Right lobe of liver (tissue), 6 donors: ENCODE measurements around the gene PRKAR1B. TPM values are rescaled to one million over a fixed set of nuclear protein-coding genes. Genes with fewer than 3 reads are reported as not detected.
"Not testable (repeated sequence)": the region's sequence is repeated elsewhere in the genome, so short reads cannot be mapped to it uniquely, and the experiment has no call there.

ENCODE experiments used
- ATAC-seq, 4 donors: fragments of 200-7000 bp; cut with Tn5 transposase; one replicate each; pipeline ENCODE4 v1.9.1; 2020; ENCODE audit warnings: mild to moderate bottlenecking in 4 of 4, moderate library complexity in 4 of 4
- DNase-seq, 3 donors: peaks; one replicate each; pipeline ENCODE4 v3.0.0-alpha.2; 2020
- H3K27ac ChIP-seq, 3 donors: fragments of 200-600 bp; one replicate each; pipeline ENCODE4 v1.8.0; 2022
- H3K27me3 ChIP-seq, 2 donors: fragments of 200-600 bp; one replicate each; pipeline ENCODE4 v1.8.0; 2022
- H3K36me3 ChIP-seq, 4 donors: fragments of 200-600 bp; sonication (generic) in 1 of 4; one replicate each; pipeline versions ENCODE4 v1.5.1 to v1.8.0; 2017 to 2022; ENCODE audit warnings: control low read depth in 1 of 4
- H3K4me1 ChIP-seq, 4 donors: fragments of 200-600 bp; sonication (generic) in 1 of 4; one replicate each; pipeline versions ENCODE4 v1.5.1 to v1.8.0; 2017 to 2022; ENCODE audit warnings: control low read depth in 1 of 4
- H3K4me3 ChIP-seq, 3 donors: fragments of 200-600 bp; one replicate each; pipeline ENCODE4 v1.8.0; 2022
- H3K9me3 ChIP-seq, 4 donors: fragments of 200-600 bp; sonication (generic) in 1 of 4; one replicate each; pipeline versions ENCODE4 v1.5.1 to v1.8.0; 2017 to 2022; ENCODE audit warnings: control low read depth in 1 of 4
- POLR2A ChIP-seq: fragments of 450-650 bp; IDR thresholded peaks from one replicate; pipeline ENCODE4 v1.6.1; 2017; ENCODE audit warnings: antibody characterized with exemption, mild to moderate bottlenecking
- WGBS: methylation state at CpG from one replicate; pipeline ENCODE4 v1.1.6; 2018; ENCODE audit warnings: low coverage, low lambda C conversion rate; ENCODE audit not compliant: insufficient coverage; ENCODE audit errors: missing lambda C conversion rate; 5-methylcytosine and 5-hydroxymethylcytosine counted together
- intact Hi-C, 2 donors: fragments of 100-400 bp; cut with DNase I; formaldehyde crosslinking; loops; one replicate each; pipeline versions ENCODE4 v1.11.2 to v1.14.1; 2022
- total RNA-seq, 6 experiments: library from RNA; depleted of rRNA in 2 of 6; stranded (reverse); fragments of >200 nt in 2 of 6; fragmentation: NEBNext Ultra II Directional in 3 of 6; extraction: Animal tissue kit (Norgen Biotek cat#: 25700) in 3 of 6; gene quantifications; one replicate each; pipeline versions ENCODE4 v1.1.0 to v1.2.4, GENCODE V29; 2016 to 2023
- TF ChIP-seq, protein P1 (sequence below), 4 donors: fragments of 200-600 bp in 3 of 4; fragments of 450-650 bp in 1 of 4; IDR thresholded peaks; one replicate each; pipeline versions ENCODE4 v1.5.1 to v1.8.0; 2016 to 2022; ENCODE audit warnings: antibody characterized with exemption in 4 of 4, mild to moderate bottlenecking in 2 of 4
- donor health status: DM: no; HTN: yes; CAD: no.
- donor health status: DM: no; HTN: no; CAD: no.
- donor health status: DM: no; HTN: no; CAD: no.
- donor health status: DM: no; HTN: yes; CAD: no.
- donor health status: DM: no; HTN: yes; CAD: no.

The PRKAR1B gene
- total RNA-seq, 6 experiments from 2014 or later: 4.7 to 20.8 (median 11.3) TPM

DNA sequence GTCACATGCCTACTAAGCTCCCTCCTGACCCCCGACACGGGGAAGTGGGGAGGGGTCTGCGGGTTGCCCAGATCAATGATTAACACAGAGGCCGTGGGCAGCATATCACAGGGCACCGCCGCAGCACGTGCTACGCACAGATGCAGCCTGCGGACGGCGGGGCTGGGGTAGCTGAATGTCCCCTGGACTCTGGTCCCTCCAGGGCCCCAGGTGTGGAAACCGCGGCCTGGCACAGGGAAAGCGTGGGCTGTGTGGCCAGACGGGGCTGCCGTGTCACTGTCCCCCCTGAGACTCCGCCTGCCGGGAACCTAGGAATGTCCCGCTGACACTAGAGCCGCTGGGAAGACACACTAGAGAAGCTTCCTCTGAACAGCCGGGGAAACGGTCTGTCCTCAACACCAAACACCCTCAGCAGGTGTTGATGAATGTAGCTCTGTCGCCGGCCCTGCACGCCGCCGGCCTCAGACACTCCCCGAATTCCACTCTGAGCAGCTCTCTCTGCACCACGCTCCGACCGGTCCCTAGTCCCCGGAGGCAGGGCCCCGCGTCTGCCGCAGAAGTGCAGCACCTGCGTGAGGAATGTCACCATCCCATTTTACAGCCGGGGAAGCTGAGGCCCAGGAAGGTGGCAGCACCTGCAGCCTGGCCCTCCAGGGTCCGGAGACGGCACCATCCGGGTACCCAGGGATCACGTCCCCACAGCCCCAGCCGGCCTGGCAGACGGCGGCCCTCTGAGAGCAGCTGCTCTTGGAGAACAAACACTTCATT lies 174.0 kb downstream of the PRKAR1B start:
- Histone ChIP-seq H3K36me3 (no peaks in the 10 kb centered on the region), H3K4me3 (no peak overlapping the region), H3K9me3 (no peaks in the 10 kb centered on the region), H3K27ac (no peak overlapping the region), H3K27me3 (no peaks in the 10 kb centered on the region), H3K4me1 (no peaks in the 10 kb centered on the region)
- intact Hi-C loops: no loop called here
- ATAC-seq (peak; percentile 23 to 63 (median 36)), DNase-seq (no peak)
- 51% methylated on average over 6 of the region's 44 CpGs for WGBS
- TF ChIP-seq, protein P1, sequence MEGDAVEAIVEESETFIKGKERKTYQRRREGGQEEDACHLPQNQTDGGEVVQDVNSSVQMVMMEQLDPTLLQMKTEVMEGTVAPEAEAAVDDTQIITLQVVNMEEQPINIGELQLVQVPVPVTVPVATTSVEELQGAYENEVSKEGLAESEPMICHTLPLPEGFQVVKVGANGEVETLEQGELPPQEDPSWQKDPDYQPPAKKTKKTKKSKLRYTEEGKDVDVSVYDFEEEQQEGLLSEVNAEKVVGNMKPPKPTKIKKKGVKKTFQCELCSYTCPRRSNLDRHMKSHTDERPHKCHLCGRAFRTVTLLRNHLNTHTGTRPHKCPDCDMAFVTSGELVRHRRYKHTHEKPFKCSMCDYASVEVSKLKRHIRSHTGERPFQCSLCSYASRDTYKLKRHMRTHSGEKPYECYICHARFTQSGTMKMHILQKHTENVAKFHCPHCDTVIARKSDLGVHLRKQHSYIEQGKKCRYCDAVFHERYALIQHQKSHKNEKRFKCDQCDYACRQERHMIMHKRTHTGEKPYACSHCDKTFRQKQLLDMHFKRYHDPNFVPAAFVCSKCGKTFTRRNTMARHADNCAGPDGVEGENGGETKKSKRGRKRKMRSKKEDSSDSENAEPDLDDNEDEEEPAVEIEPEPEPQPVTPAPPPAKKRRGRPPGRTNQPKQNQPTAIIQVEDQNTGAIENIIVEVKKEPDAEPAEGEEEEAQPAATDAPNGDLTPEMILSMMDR (IDR thresholded peaks at IDR 0.05): no peak
- TF ChIP-seq POLR2A: no peak

DNA sequence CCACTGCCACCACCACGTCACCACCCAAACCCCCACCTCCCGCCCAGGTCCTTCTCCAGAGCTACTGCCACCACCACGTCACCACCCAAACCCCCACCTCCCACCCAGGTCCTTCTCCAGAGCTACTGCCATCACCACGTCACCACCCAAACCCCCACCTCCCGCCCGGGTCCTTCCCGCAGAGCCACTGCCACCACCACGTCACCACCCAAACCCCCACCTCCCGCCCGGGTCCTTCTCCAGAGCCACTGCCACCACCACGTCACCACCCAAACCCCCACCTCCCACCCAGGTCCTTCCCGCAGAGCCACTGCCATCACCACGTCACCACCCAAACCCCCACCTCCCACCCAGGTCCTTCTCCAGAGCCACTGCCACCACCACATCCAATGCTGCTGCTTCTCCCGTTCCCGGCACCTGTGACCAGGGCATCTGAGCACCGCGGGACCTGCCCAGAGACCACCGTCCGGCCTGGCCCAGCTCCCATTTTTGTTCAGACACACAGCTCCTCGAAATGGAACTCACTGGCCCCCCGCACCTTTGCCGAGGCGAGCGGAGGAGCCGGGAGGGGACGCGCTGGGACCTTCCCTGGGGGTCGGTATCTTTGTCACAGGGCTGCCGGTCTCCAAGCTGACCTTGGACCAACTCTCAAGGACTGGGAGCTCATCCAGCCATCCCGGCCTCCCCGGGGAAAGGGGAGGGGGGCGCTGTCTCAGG lies 174.8 kb downstream of the PRKAR1B start:
- WGBS: 74% methylated on average over 22 of the region's 32 CpGs
- H3K9me3 ChIP-seq, H3K36me3 ChIP-seq, H3K4me1 ChIP-seq, H3K4me3 ChIP-seq, H3K27me3 ChIP-seq, H3K27ac ChIP-seq, ATAC-seq, intact Hi-C loops, DNase-seq: not testable (repeated sequence)

DNA sequence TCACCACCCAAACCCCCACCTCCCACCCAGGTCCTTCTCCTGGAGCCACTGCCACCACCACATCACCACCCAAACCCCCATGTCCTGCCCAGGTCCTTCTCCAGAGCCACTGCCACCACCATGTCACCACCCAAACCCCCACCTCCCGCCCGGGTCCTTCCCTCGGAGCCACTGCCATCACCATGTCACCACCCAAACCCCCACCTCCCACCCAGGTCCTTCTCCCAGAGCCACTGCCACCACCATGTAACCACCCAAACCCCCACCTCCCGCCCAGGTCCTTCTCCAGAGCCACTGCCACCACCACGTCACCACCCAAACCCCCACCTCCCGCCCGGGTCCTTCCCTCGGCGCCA lies 175.5 kb downstream of the PRKAR1B start:
- intact Hi-C loops, DNase-seq: not testable (repeated sequence)
- 84% methylated on average over 8 of the region's 9 CpGs for WGBS

DNA sequence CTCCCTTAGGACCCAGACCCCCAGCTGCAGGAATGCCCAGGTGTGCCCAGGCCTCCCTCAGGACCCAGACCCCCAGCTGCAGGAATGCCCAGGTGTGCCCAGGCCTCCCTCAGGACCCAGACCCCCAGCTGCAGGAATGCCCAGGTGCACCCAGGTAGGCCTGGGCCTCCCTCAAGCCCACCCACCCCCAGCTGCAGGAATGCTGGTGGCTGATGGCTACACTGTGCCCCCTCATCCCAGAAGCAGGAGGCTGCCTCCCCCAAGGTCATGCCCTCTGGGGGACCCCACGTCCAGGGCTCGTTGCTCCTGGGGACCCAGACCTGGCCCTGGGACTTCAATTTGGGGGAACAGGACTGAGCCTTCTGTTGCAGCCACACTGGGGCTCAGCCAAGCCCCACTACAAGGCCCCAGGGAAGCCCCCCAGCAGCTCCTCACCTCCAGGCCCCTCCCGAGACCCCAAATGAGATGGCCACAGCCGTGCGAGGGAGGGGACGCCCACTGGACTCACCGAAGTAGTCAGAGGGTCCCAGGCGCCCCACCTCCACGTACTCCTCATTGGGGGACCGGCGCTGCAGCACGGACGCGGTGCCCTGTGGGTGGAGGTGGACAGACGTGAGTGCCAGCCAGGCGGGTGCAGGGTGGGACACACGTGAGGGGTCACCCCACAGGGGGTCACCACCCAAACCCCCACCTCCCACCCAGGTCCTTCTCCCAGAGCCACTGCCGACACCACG lies 176.0 kb downstream of the PRKAR1B start:
- TF ChIP-seq POLR2A: no peak
- TF ChIP-seq, protein P1 (IDR thresholded peaks at IDR 0.05): no peak
- Histone ChIP-seq H3K4me1 (no peaks in the 10 kb centered on the region), H3K27ac (no peak overlapping the region), H3K4me3 (no peak overlapping the region), H3K27me3 (no peaks in the 10 kb centered on the region), H3K9me3 (no peaks in the 10 kb centered on the region), H3K36me3 (no peaks in the 10 kb centered on the region)
- intact Hi-C loops: no loop called here
- no CpG with 5 or more reads among the region's 19 CpGs for WGBS
- DNase-seq (no peak), ATAC-seq (no peak)

More for the DNA sequence above, 175.5 kb downstream of the PRKAR1B start:
- not testable (repeated sequence) for H3K27me3 ChIP-seq, H3K4me1 ChIP-seq, H3K27ac ChIP-seq, H3K4me3 ChIP-seq, H3K36me3 ChIP-seq, ATAC-seq, H3K9me3 ChIP-seq

DNA sequence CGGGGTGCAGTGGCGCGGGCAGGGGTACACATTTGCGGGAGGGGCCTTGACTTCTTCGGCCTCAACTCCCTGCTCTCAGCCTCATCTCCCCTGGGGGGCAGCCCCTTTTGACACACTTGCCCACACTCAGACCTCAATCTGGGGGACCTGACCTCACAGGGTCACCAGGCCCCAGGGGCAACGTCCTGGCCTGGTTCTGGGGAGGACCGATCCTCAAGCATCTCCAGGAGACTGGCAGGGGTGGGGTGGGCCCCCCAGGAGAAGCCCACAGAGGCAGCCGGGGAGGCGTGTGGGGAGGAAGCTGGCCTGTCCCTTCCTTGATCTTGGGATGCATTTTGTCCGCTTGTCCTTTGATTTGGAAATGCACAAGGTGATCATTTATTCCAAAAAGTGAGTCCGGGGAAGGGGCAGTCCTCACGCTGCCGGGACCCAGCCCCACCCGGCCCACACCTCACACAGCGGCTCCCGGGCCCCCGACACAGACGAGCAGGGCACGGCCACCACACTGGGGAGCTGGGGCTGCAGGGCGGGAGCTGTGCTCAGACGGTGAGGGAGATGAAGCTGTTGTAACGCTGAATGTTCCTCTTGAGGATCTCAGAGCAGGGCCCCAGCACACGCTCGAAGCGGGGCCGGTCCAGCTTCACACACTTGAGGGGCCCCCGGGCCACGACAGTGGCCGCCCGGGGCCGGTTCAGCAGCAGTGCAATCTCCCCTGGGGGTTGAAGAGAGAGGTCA lies 177.0 kb downstream of the PRKAR1B start:
- TF ChIP-seq, protein P1 (IDR thresholded peaks at IDR 0.05): no peak
- TF ChIP-seq POLR2A: no peak
- no peak overlapping the region for H3K4me3 ChIP-seq
- ATAC-seq (no peak), DNase-seq (no peak)
- intact Hi-C loops: no loop called here
- no peaks in the 10 kb centered on the region for H3K27me3 ChIP-seq
- no peaks in the 10 kb centered on the region for H3K4me1 ChIP-seq
- H3K27ac ChIP-seq: no peak overlapping the region
- H3K36me3 ChIP-seq: no peaks in the 10 kb centered on the region
- 97% methylated on average over 6 of the region's 31 CpGs for WGBS
- H3K9me3 ChIP-seq: no peaks in the 10 kb centered on the region
